H1 (cell line): ENCODE results near the gene IFT43. TPM values are rescaled to one million over a fixed set of nuclear protein-coding genes. Genes with fewer than 3 reads are reported as not detected.

Source experiments
- CTCF ChIA-PET: fragments of 300-600 bp; sonication (Branson Sonifier 250); formaldehyde crosslinking; loops from one replicate; lab custom pipeline; 2021; ENCODE audit not compliant: partially characterized antibody; lab: Charles Lee
- POLR2A ChIA-PET: fragments of 300-600 bp; sonication (Branson Sonifier 250); formaldehyde crosslinking; loops from one replicate; lab custom pipeline; 2021; ENCODE audit warnings: inconsistent platforms; ENCODE audit not compliant: partially characterized antibody; lab: Charles Lee
- DNase-seq, 2 experiments: peaks; one replicate each; pipeline versions ENCODE4 v3.0.0 to v3.0.0-alpha.2; 2010 to 2022; ENCODE audit warnings: low spot score in 2 of 2, low read depth in 1 of 2, mixed read lengths in 1 of 2
- FAIRE-seq: peaks from 2 replicates; lab custom pipeline; 2011; peaks lifted over from hg19 to GRCh38; lab: Jason Lieb, UNC
- H2AFZ ChIP-seq: 2 replicates; pipeline ENCODE4 v1.8.1; 2012; ENCODE audit warnings: low read length, inconsistent platforms
- H2AK5ac ChIP-seq: 2 replicates; pipeline ENCODE4 v1.6.1; 2013; ENCODE audit warnings: low read depth, low read length
- H2BK120ac ChIP-seq: replicated peaks from 2 replicates; pipeline ENCODE3; 2013; ENCODE audit warnings: low read depth, low read length, inconsistent platforms
- H2BK12ac ChIP-seq: 2 replicates; pipeline ENCODE4 v1.6.1; 2013; ENCODE audit warnings: low read depth, low read length
- H2BK15ac ChIP-seq: 2 replicates; pipeline ENCODE4 v1.6.1; 2013; ENCODE audit warnings: low read length
- H2BK20ac ChIP-seq: 2 replicates; pipeline ENCODE4 v1.6.1; 2013; ENCODE audit warnings: low read length
- H2BK5ac ChIP-seq: 2 replicates; pipeline ENCODE4 v1.6.1; 2013; ENCODE audit warnings: low read depth, low read length
- H3K14ac ChIP-seq: 2 replicates; pipeline ENCODE4 v1.6.1; 2013; ENCODE audit warnings: inconsistent platforms; ENCODE audit not compliant: insufficient read length
- H3K18ac ChIP-seq: 2 replicates; pipeline ENCODE4 v1.6.1; 2013; ENCODE audit warnings: low read length; ENCODE audit errors: extremely low read depth
- H3K23ac ChIP-seq: 2 replicates; pipeline ENCODE4 v1.6.1; 2013; ENCODE audit warnings: inconsistent platforms; ENCODE audit not compliant: insufficient read length
- H3K23me2 ChIP-seq: 2 replicates; pipeline ENCODE4 v1.6.1; 2013; ENCODE audit warnings: low read depth, low read length
- H3K27ac ChIP-seq: 2 replicates; pipeline ENCODE4 v1.6.1; 2011; ENCODE audit warnings: low read depth, low read length, inconsistent platforms
- H3K27me3 ChIP-seq, 4 experiments: replicated peaks in 1 of 4; 1 replicate in 1 of 4; 2 replicates in 3 of 4; pipeline versions ENCODE4 v1.6.1 to v1.8.1; 2011 to 2013; ENCODE audit warnings: low read length in 3 of 4, mild to moderate bottlenecking in 3 of 4, inconsistent platforms in 2 of 4, mixed read lengths in 2 of 4, moderate library complexity in 1 of 4; ENCODE audit not compliant: control insufficient read depth in 3 of 4, insufficient read depth in 3 of 4; ENCODE audit errors: extremely low read depth in 1 of 4
- H3K36me3 ChIP-seq, 4 experiments: 2 replicates each; pipeline versions ENCODE4 v1.6.1 to v1.8.1; 2011 to 2013; ENCODE audit warnings: mild to moderate bottlenecking in 4 of 4, low read length in 3 of 4, moderate library complexity in 2 of 4, control low read depth in 1 of 4, inconsistent platforms in 1 of 4; ENCODE audit not compliant: insufficient read depth in 4 of 4, control insufficient read depth in 2 of 4
- H3K4ac ChIP-seq: replicated peaks from 2 replicates; pipeline ENCODE3; 2013; ENCODE audit warnings: low read length, low read depth, mixed read lengths, inconsistent platforms; ENCODE audit not compliant: insufficient read length
- H3K4me1 ChIP-seq, 4 experiments: replicated peaks in 1 of 4; 1 replicate in 1 of 4; 2 replicates in 3 of 4; pipeline versions ENCODE4 v1.6.1 to v1.8.1; 2011 to 2013; ENCODE audit warnings: low read length in 3 of 4, inconsistent platforms in 2 of 4, mixed read lengths in 1 of 4; ENCODE audit not compliant: insufficient read depth in 4 of 4, control insufficient read depth in 3 of 4
- H3K4me2 ChIP-seq, 2 experiments: 2 replicates each; pipeline versions ENCODE4 v1.6.1 to v1.8.1; 2011 to 2013; ENCODE audit warnings: low read depth in 2 of 2, low read length in 2 of 2, control low read depth in 1 of 2, inconsistent platforms in 1 of 2, mild to moderate bottlenecking in 1 of 2; ENCODE audit not compliant: insufficient read depth in 1 of 2
- H3K4me3 ChIP-seq, 4 experiments: fragments of 200-600, 300-600 bp in 1 of 4; sonication (generic), shearing (Covaris generic), sonication (Bioruptor Twin) in 1 of 4; 2 replicates each; pipeline versions ENCODE4 v1.5.1 to v1.8.1; 2011 to 2016; ENCODE audit warnings: low read length in 4 of 4, low read depth in 3 of 4, control low read depth in 2 of 4, inconsistent platforms in 2 of 4, mild to moderate bottlenecking in 2 of 4, mixed read lengths in 1 of 4, moderate library complexity in 1 of 4; ENCODE audit not compliant: insufficient read depth in 2 of 4; ENCODE audit errors: extremely low read depth in 1 of 4
- H3K56ac ChIP-seq: replicated peaks from 2 replicates; pipeline ENCODE3; 2013; ENCODE audit warnings: low read depth, mild to moderate bottlenecking, mixed read lengths, low read length, inconsistent platforms; ENCODE audit not compliant: insufficient read length
- H3K79me1 ChIP-seq: 2 replicates; pipeline ENCODE4 v1.6.1; 2013; ENCODE audit warnings: low read depth, low read length, control low read depth
- H3K79me2 ChIP-seq, 2 experiments: 2 replicates each; pipeline versions ENCODE4 v1.6.1 to v1.8.1; 2012 to 2013; ENCODE audit warnings: low read length in 2 of 2, mild to moderate bottlenecking in 2 of 2, inconsistent platforms in 1 of 2; ENCODE audit not compliant: insufficient read depth in 2 of 2, control insufficient read depth in 1 of 2
- H3K9ac ChIP-seq, 4 experiments: replicated peaks in 1 of 4; 1 replicate in 1 of 4; 2 replicates in 3 of 4; pipeline versions ENCODE4 v1.6.1 to v1.8.1; 2011 to 2013; ENCODE audit warnings: low read depth in 3 of 4, low read length in 3 of 4, control low read depth in 2 of 4, mild to moderate bottlenecking in 2 of 4, moderate library complexity in 2 of 4, inconsistent platforms in 1 of 4; ENCODE audit errors: extremely low read depth in 1 of 4
- H3K9me3 ChIP-seq, 2 experiments: 2 replicates each; pipeline versions ENCODE4 v1.6.1 to v1.8.1; 2012 to 2013; ENCODE audit warnings: mild to moderate bottlenecking in 2 of 2, moderate library complexity in 2 of 2, control low read depth in 1 of 2, inconsistent platforms in 1 of 2, low read depth in 1 of 2, low read length in 1 of 2, mixed read lengths in 1 of 2; ENCODE audit not compliant: insufficient read depth in 2 of 2
- H4K20me1 ChIP-seq, 2 experiments: replicated peaks in 1 of 2; 2 replicates each; pipeline versions ENCODE3 to v1.8.1; 2011 to 2013; ENCODE audit warnings: inconsistent platforms in 2 of 2, low read length in 2 of 2, mild to moderate bottlenecking in 1 of 2; ENCODE audit not compliant: insufficient read depth in 2 of 2, control insufficient read depth in 1 of 2
- H4K5ac ChIP-seq: 2 replicates; pipeline ENCODE4 v1.6.1; 2013; ENCODE audit warnings: low read length, low read depth, mixed read lengths, inconsistent platforms; ENCODE audit not compliant: insufficient read length
- H4K8ac ChIP-seq: 2 replicates; pipeline ENCODE4 v1.8.0; 2013; ENCODE audit warnings: mild to moderate bottlenecking, moderate library complexity, low read length, inconsistent platforms; ENCODE audit not compliant: insufficient read depth; ENCODE audit errors: extremely low read depth
- H4K91ac ChIP-seq: replicated peaks from 2 replicates; pipeline ENCODE3; 2013; ENCODE audit warnings: low read length, mixed read lengths, inconsistent platforms; ENCODE audit not compliant: insufficient read length
- CREB1 ChIP-seq: IDR thresholded peaks from 2 replicates; pipeline ENCODE4 v1.6.1; 2012; ENCODE audit warnings: inconsistent platforms
- KDM4A ChIP-seq: IDR thresholded peaks from one replicate; pipeline ENCODE4 v1.7.1; 2012; ENCODE audit warnings: low read depth, mild to moderate bottlenecking, moderate library complexity, low read length, inconsistent platforms; ENCODE audit not compliant: severe bottlenecking
- SAP30 ChIP-seq: fragments of 300-600 bp; sonication (generic); IDR thresholded peaks from 2 replicates; pipeline ENCODE4 v1.7.1; 2012; ENCODE audit warnings: low read length, moderate library complexity, mild to moderate bottlenecking, inconsistent platforms; ENCODE audit not compliant: insufficient read depth, insufficient replicate concordance
- SIN3A ChIP-seq, 2 experiments: IDR thresholded peaks in 1 of 2; conservative IDR thresholded peaks in 1 of 2; 2 replicates each; pipeline ENCODE4 v1.6.1; 2011 to 2012; ENCODE audit warnings: low read length in 2 of 2, improper control_type of control experiment in 1 of 2, low read depth in 1 of 2, mild to moderate bottlenecking in 1 of 2
- SIX5 ChIP-seq: IDR thresholded peaks from 2 replicates; pipeline ENCODE4 v1.6.1; 2011; ENCODE audit warnings: mild to moderate bottlenecking, low read depth, low read length
- SP2 ChIP-seq: IDR thresholded peaks from 2 replicates; pipeline ENCODE4 v1.6.1; 2012; ENCODE audit warnings: mild to moderate bottlenecking, low read length, inconsistent platforms
- WGBS, 2 experiments: shearing (Covaris generic) in 1 of 2; methylation state at CpG; one replicate each; pipeline versions ENCODE4 v1.1.6 to v1.1.7; 2013 to 2015; ENCODE audit warnings: low lambda C conversion rate in 2 of 2, mixed read lengths in 2 of 2, inconsistent platforms in 1 of 2, low coverage in 1 of 2, missing lambda C conversion rate in 1 of 2; ENCODE audit not compliant: insufficient replicate concordance in 2 of 2, insufficient coverage in 1 of 2, insufficient read length in 1 of 2; ENCODE audit errors: extremely low coverage in 1 of 2, missing lambda C conversion rate in 1 of 2; 5-methylcytosine and 5-hydroxymethylcytosine counted together
- polyA plus RNA-seq, 7 experiments: library from polyadenylated mRNA; depleted of rRNA in 3 of 7; stranded (reverse) in 5 of 7; unstranded in 2 of 7; fragments of >200 nt in 5 of 7; fragments of 200-250 nt in 2 of 7; gene quantifications; 1 replicate in 5 of 7; 2 replicates in 1 of 7; 4 replicates in 1 of 7; pipeline versions ENCODE4 v1.2.1 to v1.2.3, GENCODE V29; 2011 to 2013; ENCODE audit warnings: missing spikeins in 2 of 7, mixed read lengths in 2 of 7
- total RNA-seq: library from RNA; stranded (reverse); fragmentation: NEBNext Ultra II Directional; extraction: Animal tissue kit (Norgen Biotek cat#: 25700); gene quantifications from 2 replicates; pipeline ENCODE4 v1.2.1, GENCODE V29; 2021

IFT43 gene
- total and polyA plus RNA-seq, 2 of the 8 experiments (the other 6 are each of a cell fraction or from before 2014, with no cell fraction given): 17.0 to 20.8 TPM

DNA sequence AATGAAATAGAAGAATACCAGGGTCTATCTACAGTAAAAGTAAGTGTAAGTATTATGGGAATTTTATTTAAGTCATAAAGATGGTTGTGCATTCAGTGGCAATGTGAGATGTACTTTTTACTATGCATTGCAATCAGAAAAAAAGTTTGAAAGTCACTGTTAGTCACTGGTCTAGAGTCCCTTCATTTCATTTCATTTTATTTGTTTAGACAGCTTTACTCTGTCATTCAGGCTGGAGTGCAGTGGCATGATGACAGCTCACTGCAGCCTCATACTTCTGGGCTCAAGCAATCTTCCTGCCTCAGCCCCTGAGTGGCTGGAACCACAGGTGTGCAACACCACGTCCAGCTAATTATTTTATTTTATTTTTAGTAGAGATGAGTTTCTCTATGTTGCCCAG is 46.4 kb upstream of the IFT43 start:
- H3K27me3 ChIP-seq: no peaks in the 10 kb centered on the region
- no peak overlapping the region for H2BK15ac ChIP-seq
- H3K23ac ChIP-seq: no peak overlapping the region
- no peak overlapping the region for H2BK20ac ChIP-seq
- H2BK12ac ChIP-seq: no peak overlapping the region
- no peak overlapping the region for H2BK120ac ChIP-seq
- no peaks in the 10 kb centered on the region for H3K9me3 ChIP-seq
- no peak overlapping the region for H3K4ac ChIP-seq
- whole genome bisulfite sequencing, 2 experiments: 100% methylated on average over 1 of the region's 1 CpG; no CpG with 5 or more reads in 1 of the 2 experiments
- H2BK5ac ChIP-seq: no peak overlapping the region
- H3K27ac ChIP-seq: no peak overlapping the region
- H4K91ac ChIP-seq: no peak overlapping the region
- H4K20me1 ChIP-seq: no peaks in the 10 kb centered on the region
- H3K4me3 ChIP-seq: no peak overlapping the region
- CTCF ChIA-PET: interaction anchor here (0.6 to 2.0 kb wide), 7 partner anchors 18 to 379 kb away, joined by 3 to 5 read pairs (median 4); no protein-coding TSS in a partner anchor
- H3K18ac ChIP-seq: no peak overlapping the region
- H3K36me3 ChIP-seq: no peaks in the 10 kb centered on the region
- H3K4me1 ChIP-seq: peaks cover 0 to 2% (median 0%) of the 10 kb centered on the region in 4 experiments; a peak in 1 of 7 replicates
- no peak overlapping the region for H2AFZ ChIP-seq
- no peak overlapping the region for H2AK5ac ChIP-seq
- FAIRE-seq (no peak), DNase-seq (no peak)
- POLR2A ChIA-PET: no interaction called here
- no peak overlapping the region for H3K9ac ChIP-seq
- TF ChIP-seq KDM4A (no peak), CREB1 (no peak), SIX5 (no peak), SP2 (no peak), SIN3A (conservative IDR thresholded peaks at IDR 0.05 in 1 of 2, IDR thresholded peaks at IDR 0.05 in 1 of 2; ENCODE audit: low read depth in 1 of 2, low read length in 2 of 2) (no peak), SAP30 (no peak)
- no peaks in the 10 kb centered on the region for H3K79me2 ChIP-seq
- H4K8ac ChIP-seq: no peak overlapping the region
- no peak overlapping the region for H3K14ac ChIP-seq
- no peak overlapping the region for H4K5ac ChIP-seq
- H3K56ac ChIP-seq: no peak overlapping the region
- H3K79me1 ChIP-seq: no peaks in the 10 kb centered on the region
- no peaks in the 10 kb centered on the region for H3K23me2 ChIP-seq
- no peak overlapping the region for H3K4me2 ChIP-seq
